ENCODE results near the gene PACS2. TPM values are rescaled to one million over a fixed set of nuclear protein-coding genes. Genes with fewer than 3 reads are reported as not detected.

PACS2 gene
- polyA plus RNA-seq, 4 donors: 35.4 to 45.8 (median 44.9) TPM

GRCh38 chr14:105424861-105425260 is 110.3 kb downstream of the PACS2 start:
- 92 to 94% (median 92%) methylated on average over 11 to 12 of the region's 12 CpGs for whole genome bisulfite sequencing, 3 donors
- Histone ChIP-seq H3K36me3 (ENCODE audit: control insufficient read depth in 3 of 3, insufficient read depth in 2 of 3, low read depth in 1 of 3, low read length in 3 of 3) (peaks cover 0 to 50% (median 0%) of the 10 kb centered on the region in 3 donors), H3K9me3 (ENCODE audit: control insufficient read depth in 2 of 2, insufficient read depth in 1 of 2, low read depth in 1 of 2, low read length in 1 of 2) (peaks cover 0 to 9% of the 10 kb centered on the region in 2 donors), H3K4me3 (ENCODE audit: low read depth in 1 of 3, low read length in 3 of 3) (no peak overlapping the region), H3K27me3 (ENCODE audit: control insufficient read depth in 3 of 3, insufficient read depth in 3 of 3, low read length in 3 of 3) (no peaks in the 10 kb centered on the region), H3K4me1 (ENCODE audit: control insufficient read depth in 3 of 3, insufficient read depth in 2 of 3, low read depth in 1 of 3, low read length in 2 of 3) (peaks cover 0 to 9% (median 0%) of the 10 kb centered on the region in 3 donors), H3K27ac (ENCODE audit: low read depth in 1 of 3, low read length in 2 of 3) (no peak overlapping the region)
- FAIRE-seq (no peak), DNase-seq (no peak)

- Histone ChIP-seq H3K36me3 (ENCODE audit: control insufficient read depth in 3 of 3, insufficient read depth in 2 of 3, low read depth in 1 of 3, low read length in 3 of 3) (peaks cover 0 to 57% (median 0%) of the 10 kb centered on the region in 3 donors), H3K27ac (ENCODE audit: low read depth in 1 of 3, low read length in 2 of 3) (no peak overlapping the region), H3K27me3 (ENCODE audit: control insufficient read depth in 3 of 3, insufficient read depth in 3 of 3, low read length in 3 of 3) (no peaks in the 10 kb centered on the region), H3K4me1 (ENCODE audit: control insufficient read depth in 3 of 3, insufficient read depth in 2 of 3, low read depth in 1 of 3, low read length in 2 of 3) (peaks cover 0 to 6% (median 0%) of the 10 kb centered on the region in 3 donors), H3K4me3 (ENCODE audit: low read depth in 1 of 3, low read length in 3 of 3) (no peak overlapping the region), H3K9me3 (ENCODE audit: control insufficient read depth in 2 of 2, insufficient read depth in 1 of 2, low read depth in 1 of 2, low read length in 1 of 2) (peaks cover 0 to 9% of the 10 kb centered on the region in 2 donors)
- DNase-seq (no peak), FAIRE-seq (no peak)
- WGBS, 3 donors: 93 to 99% (median 95%) methylated on average over 19 to 23 of the region's 23 CpGs
These were observed 111.3 kb downstream of the PACS2 start for GRCh38 chr14:105425823-105426247.

- H3K9me3 ChIP-seq (ENCODE audit: control insufficient read depth in 2 of 2, insufficient read depth in 1 of 2, low read depth in 1 of 2, low read length in 1 of 2): peaks cover 0 to 11% of the 10 kb centered on the region in 2 donors
- H3K27ac ChIP-seq (ENCODE audit: low read depth in 1 of 3, low read length in 2 of 3): no peak overlapping the region
- FAIRE-seq (no peak), DNase-seq (no peak)
- H3K36me3 ChIP-seq (ENCODE audit: control insufficient read depth in 3 of 3, insufficient read depth in 2 of 3, low read depth in 1 of 3, low read length in 3 of 3): peaks cover 0 to 54% (median 0%) of the 10 kb centered on the region in 3 donors
- no peaks in the 10 kb centered on the region for H3K4me1 ChIP-seq (ENCODE audit: control insufficient read depth in 3 of 3, insufficient read depth in 2 of 3, low read depth in 1 of 3, low read length in 2 of 3)
- no peak overlapping the region for H3K4me3 ChIP-seq (ENCODE audit: low read depth in 1 of 3, low read length in 3 of 3)
- 95 to 96% (median 96%) methylated on average over 21 of the region's 21 CpGs for WGBS, 3 donors
- no peaks in the 10 kb centered on the region for H3K27me3 ChIP-seq (ENCODE audit: control insufficient read depth in 3 of 3, insufficient read depth in 3 of 3, low read length in 3 of 3)
These were observed 112.0 kb downstream of the PACS2 start for GRCh38 chr14:105426416-105427130.

GRCh38 chr14:105427412-105427811 is 112.9 kb downstream of the PACS2 start:
- FAIRE-seq: no peak
- Histone ChIP-seq H3K4me3 (ENCODE audit: low read depth in 1 of 3, low read length in 3 of 3) (no peak overlapping the region), H3K27ac (ENCODE audit: low read depth in 1 of 3, low read length in 2 of 3) (no peak overlapping the region), H3K36me3 (ENCODE audit: control insufficient read depth in 3 of 3, insufficient read depth in 2 of 3, low read depth in 1 of 3, low read length in 3 of 3) (peaks cover 0 to 47% (median 0%) of the 10 kb centered on the region in 3 donors), H3K9me3 (ENCODE audit: control insufficient read depth in 2 of 2, insufficient read depth in 1 of 2, low read depth in 1 of 2, low read length in 1 of 2) (peaks cover 0 to 11% of the 10 kb centered on the region in 2 donors), H3K27me3 (ENCODE audit: control insufficient read depth in 3 of 3, insufficient read depth in 3 of 3, low read length in 3 of 3) (no peaks in the 10 kb centered on the region), H3K4me1 (ENCODE audit: control insufficient read depth in 3 of 3, insufficient read depth in 2 of 3, low read depth in 1 of 3, low read length in 2 of 3) (no peaks in the 10 kb centered on the region)
- WGBS, 3 donors: 96 to 99% (median 98%) methylated on average over 10 of the region's 10 CpGs
- DNase-seq: no peak

GRCh38 chr14:105427936-105428485 is 113.5 kb downstream of the PACS2 start:
- Histone ChIP-seq H3K4me3 (ENCODE audit: low read depth in 1 of 3, low read length in 3 of 3) (no peak overlapping the region), H3K9me3 (ENCODE audit: control insufficient read depth in 2 of 2, insufficient read depth in 1 of 2, low read depth in 1 of 2, low read length in 1 of 2) (peaks cover 0 to 11% of the 10 kb centered on the region in 2 donors), H3K27ac (ENCODE audit: low read depth in 1 of 3, low read length in 2 of 3) (no peak overlapping the region), H3K4me1 (ENCODE audit: control insufficient read depth in 3 of 3, insufficient read depth in 2 of 3, low read depth in 1 of 3, low read length in 2 of 3) (no peaks in the 10 kb centered on the region), H3K36me3 (ENCODE audit: control insufficient read depth in 3 of 3, insufficient read depth in 2 of 3, low read depth in 1 of 3, low read length in 3 of 3) (peaks cover 0 to 44% (median 0%) of the 10 kb centered on the region in 3 donors), H3K27me3 (ENCODE audit: control insufficient read depth in 3 of 3, insufficient read depth in 3 of 3, low read length in 3 of 3) (no peaks in the 10 kb centered on the region)
- no peak for FAIRE-seq
- DNase-seq: no peak
- WGBS, 3 donors: 85 to 93% (median 88%) methylated on average over 9 of the region's 9 CpGs

GRCh38 chr14:105430042-105430441 is 115.5 kb downstream of the PACS2 start:
- 87 to 91% (median 90%) methylated on average over 6 of the region's 6 CpGs for WGBS, 3 donors
- FAIRE-seq (no peak), DNase-seq (no peak)
- Histone ChIP-seq H3K27me3 (ENCODE audit: control insufficient read depth in 3 of 3, insufficient read depth in 3 of 3, low read length in 3 of 3) (no peaks in the 10 kb centered on the region), H3K9me3 (ENCODE audit: control insufficient read depth in 2 of 2, insufficient read depth in 1 of 2, low read depth in 1 of 2, low read length in 1 of 2) (peaks cover 0 to 11% of the 10 kb centered on the region in 2 donors), H3K4me3 (ENCODE audit: low read depth in 1 of 3, low read length in 3 of 3) (no peak overlapping the region), H3K4me1 (ENCODE audit: control insufficient read depth in 3 of 3, insufficient read depth in 2 of 3, low read depth in 1 of 3, low read length in 2 of 3) (no peaks in the 10 kb centered on the region), H3K36me3 (ENCODE audit: control insufficient read depth in 3 of 3, insufficient read depth in 2 of 3, low read depth in 1 of 3, low read length in 3 of 3) (peaks cover 0 to 37% (median 0%) of the 10 kb centered on the region in 3 donors), H3K27ac (ENCODE audit: low read depth in 1 of 3, low read length in 2 of 3) (no peak overlapping the region)

- WGBS, 3 donors: 74 to 77% (median 76%) methylated on average over 9 of the region's 9 CpGs
These were observed 116.0 kb downstream of the PACS2 start for GRCh38 chr14:105430565-105430964.

GRCh38 chr14:105431256-105431655 is 116.7 kb downstream of the PACS2 start:
- DNase-seq (no peak), FAIRE-seq (no peak)
- Histone ChIP-seq H3K9me3 (ENCODE audit: control insufficient read depth in 2 of 2, insufficient read depth in 1 of 2, low read depth in 1 of 2, low read length in 1 of 2) (peaks cover 0 to 11% of the 10 kb centered on the region in 2 donors), H3K27ac (ENCODE audit: low read depth in 1 of 3, low read length in 2 of 3) (no peak overlapping the region), H3K4me3 (ENCODE audit: low read depth in 1 of 3, low read length in 3 of 3) (no peak overlapping the region), H3K27me3 (ENCODE audit: control insufficient read depth in 3 of 3, insufficient read depth in 3 of 3, low read length in 3 of 3) (no peaks in the 10 kb centered on the region), H3K4me1 (ENCODE audit: control insufficient read depth in 3 of 3, insufficient read depth in 2 of 3, low read depth in 1 of 3, low read length in 2 of 3) (no peaks in the 10 kb centered on the region), H3K36me3 (ENCODE audit: control insufficient read depth in 3 of 3, insufficient read depth in 2 of 3, low read depth in 1 of 3, low read length in 3 of 3) (peaks cover 0 to 28% (median 0%) of the 10 kb centered on the region in 3 donors)
- 88 to 100% (median 98%) methylated on average over 1 of the region's 1 CpG for WGBS, 3 donors

More at GRCh38 chr14:105430565-105430964, 116.0 kb downstream of the PACS2 start:
- DNase-seq (no peak), FAIRE-seq (no peak)
- Histone ChIP-seq H3K9me3 (ENCODE audit: control insufficient read depth in 2 of 2, insufficient read depth in 1 of 2, low read depth in 1 of 2, low read length in 1 of 2) (peaks cover 0 to 11% of the 10 kb centered on the region in 2 donors), H3K27me3 (ENCODE audit: control insufficient read depth in 3 of 3, insufficient read depth in 3 of 3, low read length in 3 of 3) (no peaks in the 10 kb centered on the region), H3K4me3 (ENCODE audit: low read depth in 1 of 3, low read length in 3 of 3) (no peak overlapping the region), H3K36me3 (ENCODE audit: control insufficient read depth in 3 of 3, insufficient read depth in 2 of 3, low read depth in 1 of 3, low read length in 3 of 3) (peaks cover 0 to 32% (median 0%) of the 10 kb centered on the region in 3 donors), H3K4me1 (ENCODE audit: control insufficient read depth in 3 of 3, insufficient read depth in 2 of 3, low read depth in 1 of 3, low read length in 2 of 3) (no peaks in the 10 kb centered on the region), H3K27ac (ENCODE audit: low read depth in 1 of 3, low read length in 2 of 3) (no peak overlapping the region)

Measured in small intestine (tissue), 7 donors.